ENCODE data around the gene GNB1. TPM values are rescaled to one million over a fixed set of nuclear protein-coding genes. Genes with fewer than 3 reads are reported as not detected.

GNB1 gene
- total and polyA plus RNA-seq, 9 of the 15 experiments (the other 6 are each of a cell fraction or from before 2014, with no cell fraction given), result 34.3 to 388 (median 114) TPM

DNA sequence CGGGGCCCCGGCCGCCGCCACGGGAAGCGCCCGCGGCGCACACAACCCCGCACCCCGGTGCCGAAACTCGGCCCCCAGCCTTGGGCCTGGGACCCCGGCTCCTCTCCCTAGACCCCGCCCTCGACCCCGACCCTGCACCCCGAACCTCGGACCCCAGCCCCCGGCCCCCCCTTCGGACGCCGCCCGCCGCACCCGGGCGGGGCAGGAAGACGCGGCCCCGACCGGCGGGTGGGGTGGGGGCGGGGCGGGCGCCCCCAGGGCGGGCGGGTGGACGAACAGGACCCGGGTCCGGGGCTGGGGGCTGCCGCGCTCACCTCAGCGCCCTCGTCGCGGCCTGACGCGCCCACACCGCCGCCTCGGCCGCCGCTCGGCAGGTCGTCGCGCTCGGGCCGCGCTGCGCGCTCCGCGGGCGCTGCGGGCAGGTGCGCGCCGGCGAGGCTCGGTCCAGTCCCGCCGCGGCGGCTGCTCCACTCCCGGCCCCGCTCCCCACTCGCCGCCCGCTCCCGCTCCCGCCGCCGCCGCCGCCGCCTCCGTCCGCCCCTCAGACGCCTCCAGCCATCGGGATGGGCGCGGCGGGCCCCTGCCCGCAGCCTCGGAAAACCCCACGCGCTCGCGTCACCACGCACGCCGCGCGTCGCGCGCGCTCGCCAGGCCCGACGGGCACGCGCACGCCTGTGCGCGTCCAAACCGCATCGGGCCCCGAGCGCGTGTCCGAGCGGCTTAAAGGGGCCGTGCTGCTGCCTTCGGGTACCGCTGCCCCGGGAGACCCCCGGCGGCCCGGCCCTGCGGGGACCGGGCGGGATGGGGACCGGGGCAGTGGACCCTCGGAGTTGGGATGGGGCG, at the start of gene GNB1 (continued):
- TF ChIP-seq, protein P1, sequence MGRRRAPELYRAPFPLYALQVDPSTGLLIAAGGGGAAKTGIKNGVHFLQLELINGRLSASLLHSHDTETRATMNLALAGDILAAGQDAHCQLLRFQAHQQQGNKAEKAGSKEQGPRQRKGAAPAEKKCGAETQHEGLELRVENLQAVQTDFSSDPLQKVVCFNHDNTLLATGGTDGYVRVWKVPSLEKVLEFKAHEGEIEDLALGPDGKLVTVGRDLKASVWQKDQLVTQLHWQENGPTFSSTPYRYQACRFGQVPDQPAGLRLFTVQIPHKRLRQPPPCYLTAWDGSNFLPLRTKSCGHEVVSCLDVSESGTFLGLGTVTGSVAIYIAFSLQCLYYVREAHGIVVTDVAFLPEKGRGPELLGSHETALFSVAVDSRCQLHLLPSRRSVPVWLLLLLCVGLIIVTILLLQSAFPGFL (CRISPR knock-in tag; IDR thresholded peaks at IDR 0.05), result no peak
- TF ChIP-seq NR3C1 (CRISPR knock-in tag; IDR thresholded peaks at IDR 0.05) (no peak), NFE2L1 (tag; IDR thresholded peaks at IDR 0.05; ENCODE audit: borderline replicate concordance, low read depth) (no peak), ZNF143 (CRISPR knock-in tag; IDR thresholded peaks at IDR 0.05) (no peak), ZKSCAN3 (CRISPR knock-in tag; IDR thresholded peaks at IDR 0.05) (no peak), SNRNP70 (optimal IDR thresholded peaks at IDR 0.05; ENCODE audit: low read depth, low read length) (no peak), EP400 (IDR thresholded peaks at IDR 0.05) (peak; percentile 32; the same call in 1 of the 2 replicates), ZNF311 (CRISPR knock-in tag; IDR thresholded peaks at IDR 0.05) (no peak), RBM34 (IDR thresholded peaks at IDR 0.05; ENCODE audit: borderline replicate concordance, insufficient read depth, low read length) (no peak), HLTF (IDR thresholded peaks at IDR 0.05) (no peak), ZEB2 (IDR thresholded peaks at IDR 0.05) (no peak), ZNF717 (CRISPR knock-in tag; IDR thresholded peaks at IDR 0.05) (no peak), MTF1 (CRISPR knock-in tag; IDR thresholded peaks at IDR 0.05; ENCODE audit: borderline replicate concordance) (peak; percentile 39; the same call in 1 of the 2 replicates), ZNF583 (CRISPR knock-in tag; IDR thresholded peaks at IDR 0.05) (peak; percentile 91), TARDBP (IDR thresholded peaks at IDR 0.05) (peak; percentile 92; the same call in 1 of the 2 replicates), RFX5 (IDR thresholded peaks at IDR 0.05; ENCODE audit: low read depth, low read length) (no peak), ZBTB7A (IDR thresholded peaks at IDR 0.05; ENCODE audit: borderline replicate concordance, control insufficient read depth, low read depth, low read length) (peak; percentile 91), FIP1L1 (IDR thresholded peaks at IDR 0.05; ENCODE audit: low read depth, low read length, poor library complexity, severe bottlenecking) (peak; percentile 24), KAT2B (IDR thresholded peaks at IDR 0.05; ENCODE audit: low read depth, low read length) (no peak), SMAD1 (IDR thresholded peaks at IDR 0.05; ENCODE audit: low read depth, low read length, partially characterized antibody) (peak; percentile 56), SMARCA4 (IDR thresholded peaks at IDR 0.05) (no peak), TAF1 (IDR thresholded peaks at IDR 0.05; ENCODE audit: control insufficient read depth, extremely low read depth, insufficient read depth, low read length, severe bottlenecking) (peak; percentile 87), ZFP91 (CRISPR knock-in tag; IDR thresholded peaks at IDR 0.05) (peak; percentile 97), MTA3 (IDR thresholded peaks at IDR 0.05; ENCODE audit: borderline replicate concordance) (peak; percentile 69), ZSCAN32 (CRISPR knock-in tag; IDR thresholded peaks at IDR 0.05) (no peak), ZNF121 (CRISPR knock-in tag; conservative IDR thresholded peaks at IDR 0.05) (no peak), ELF1 (tag; IDR thresholded peaks at IDR 0.05) (0 out of 2 replicates have a peak, but pooled peaks have one; percentile 0), SIN3B (IDR thresholded peaks at IDR 0.05; ENCODE audit: low read depth) (no peak; the same call in none of the 2 replicates), ZNF79 (CRISPR knock-in tag; IDR thresholded peaks at IDR 0.05; ENCODE audit: low read depth) (no peak), EGR1 (conservative IDR thresholded peaks at IDR 0.05) (peak; percentile 51; the same call in 1 of the 2 replicates)
